Dermis lymphatic vessel endothelial cell (primary cell): Measurements from ENCODE around the gene C5orf34. TPM values are rescaled to one million over a fixed set of nuclear protein-coding genes. Genes with fewer than 3 reads are reported as not detected.

ENCODE experiments used
- total RNA-seq: library from RNA; depleted of rRNA; stranded (reverse); fragments of >200 nt; gene quantifications from 2 replicates; pipeline ENCODE4 v1.2.1, GENCODE V29; 2014

The C5orf34 gene, protein sequence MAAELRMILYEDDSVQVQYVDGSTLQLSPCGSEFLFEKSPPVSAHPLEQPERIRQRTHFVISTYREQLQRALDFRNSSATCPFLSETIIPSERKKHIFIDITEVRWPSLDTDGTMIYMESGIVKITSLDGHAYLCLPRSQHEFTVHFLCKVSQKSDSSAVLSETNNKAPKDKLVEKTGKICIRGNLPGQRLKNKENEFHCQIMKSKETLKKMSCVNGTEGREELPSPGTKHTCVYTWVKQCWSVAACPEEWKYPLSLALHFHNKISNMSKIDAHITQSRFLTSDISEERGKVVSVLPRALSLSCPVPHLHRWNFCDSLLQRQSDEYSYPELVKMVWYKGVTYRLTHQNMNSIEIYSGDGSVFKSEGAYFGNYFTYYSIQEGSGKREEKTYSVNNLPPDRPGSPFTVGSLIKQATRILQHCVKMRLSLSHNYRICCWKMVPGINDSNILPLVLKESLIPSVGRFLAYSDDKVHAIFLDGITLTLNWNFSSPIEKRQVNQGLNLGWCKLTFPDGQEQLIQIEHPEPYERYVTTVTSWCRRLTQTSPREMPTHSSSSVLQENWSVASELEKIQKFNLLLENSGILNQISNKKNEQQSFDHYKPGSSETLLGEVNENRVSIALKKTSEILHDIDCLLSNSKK
- 1.3 and 1.5 TPM in 2 replicates for total RNA-seq

DNA sequence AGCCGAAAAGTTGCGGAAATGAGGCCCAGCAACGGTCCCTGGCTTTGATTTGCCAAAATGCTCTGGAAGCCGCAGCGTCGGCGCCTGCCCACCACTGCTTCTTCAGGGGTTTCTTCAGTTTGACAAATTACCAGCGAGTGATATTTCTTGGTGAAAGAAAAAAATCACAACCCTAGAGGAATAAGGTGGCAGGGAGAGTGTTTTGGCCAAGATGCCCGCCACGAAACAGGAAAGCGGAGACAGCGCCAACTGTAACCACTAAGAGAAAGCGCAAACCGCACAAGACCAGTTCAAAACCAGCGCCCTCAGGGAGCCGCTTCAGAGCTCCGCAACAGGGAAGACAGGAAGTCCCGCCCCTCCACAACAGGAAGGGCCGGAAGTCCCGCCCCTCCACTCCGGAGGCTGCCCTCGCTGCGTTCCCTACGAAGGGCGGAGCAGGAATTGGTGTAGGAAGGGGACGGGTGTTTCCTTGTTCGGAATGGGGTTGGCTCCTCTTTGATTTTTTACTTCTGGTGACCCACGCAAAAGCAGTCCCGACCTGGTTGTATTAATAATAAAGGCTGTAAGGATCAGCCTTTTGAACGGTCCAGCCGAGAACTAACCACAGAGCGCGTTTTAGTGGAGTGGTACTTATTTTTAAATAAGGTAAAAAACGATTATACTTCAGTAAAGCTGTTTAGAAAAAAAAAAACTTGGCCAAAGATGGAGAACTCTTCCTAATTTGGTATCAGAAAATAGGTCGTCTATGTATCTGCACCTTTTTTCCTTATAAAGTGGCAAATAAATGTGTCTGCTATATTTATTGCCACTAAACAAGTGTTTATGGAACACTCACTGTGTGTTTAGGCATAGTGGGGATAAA, at the start of gene C5orf34:
C5orf34 (minus strand) TSS at position 333 of the 862 bp plus-strand sequence. CDS start 5,809 bp downstream, outside the sequence.

DNA sequence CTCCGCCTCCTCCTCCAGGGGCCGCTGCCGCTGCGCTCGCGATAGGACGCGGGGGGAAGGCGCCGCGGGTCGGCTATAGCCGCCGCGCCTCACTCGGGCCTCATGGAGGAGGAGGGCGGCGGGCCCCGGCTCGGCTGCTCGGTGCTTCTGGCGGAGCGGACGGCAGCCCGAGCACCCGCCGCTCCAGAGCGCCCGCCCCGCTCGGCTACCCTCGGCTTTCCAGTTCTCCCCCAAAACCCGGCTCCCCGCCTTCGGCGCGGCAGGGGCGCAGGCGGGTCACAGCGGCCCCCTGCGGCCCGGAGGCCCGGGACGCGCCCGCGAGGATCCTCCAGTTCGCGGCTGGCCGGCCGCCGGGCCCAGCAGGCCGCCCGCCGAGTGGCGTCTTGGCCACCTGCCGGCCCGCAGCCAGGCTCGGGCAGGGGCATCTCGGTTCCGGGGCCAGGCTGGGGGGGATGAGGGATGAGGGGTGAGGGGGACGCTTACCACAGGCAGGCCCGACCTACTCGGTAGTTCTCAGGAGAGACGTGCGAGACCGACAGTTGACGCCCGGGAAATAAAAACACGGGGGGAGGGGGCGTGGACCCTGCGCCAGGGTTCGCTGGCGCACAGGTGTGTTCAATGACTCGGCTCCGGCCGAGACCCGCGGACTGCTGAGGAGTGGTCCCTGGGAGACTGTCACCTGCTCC, 42.1 kb upstream of the C5orf34 start, which contains the start of gene PAIP1:
PAIP1 (minus strand) TSS at position 221 of the 686 bp plus-strand sequence. CDS start 231 bp downstream, outside the sequence.

DNA sequence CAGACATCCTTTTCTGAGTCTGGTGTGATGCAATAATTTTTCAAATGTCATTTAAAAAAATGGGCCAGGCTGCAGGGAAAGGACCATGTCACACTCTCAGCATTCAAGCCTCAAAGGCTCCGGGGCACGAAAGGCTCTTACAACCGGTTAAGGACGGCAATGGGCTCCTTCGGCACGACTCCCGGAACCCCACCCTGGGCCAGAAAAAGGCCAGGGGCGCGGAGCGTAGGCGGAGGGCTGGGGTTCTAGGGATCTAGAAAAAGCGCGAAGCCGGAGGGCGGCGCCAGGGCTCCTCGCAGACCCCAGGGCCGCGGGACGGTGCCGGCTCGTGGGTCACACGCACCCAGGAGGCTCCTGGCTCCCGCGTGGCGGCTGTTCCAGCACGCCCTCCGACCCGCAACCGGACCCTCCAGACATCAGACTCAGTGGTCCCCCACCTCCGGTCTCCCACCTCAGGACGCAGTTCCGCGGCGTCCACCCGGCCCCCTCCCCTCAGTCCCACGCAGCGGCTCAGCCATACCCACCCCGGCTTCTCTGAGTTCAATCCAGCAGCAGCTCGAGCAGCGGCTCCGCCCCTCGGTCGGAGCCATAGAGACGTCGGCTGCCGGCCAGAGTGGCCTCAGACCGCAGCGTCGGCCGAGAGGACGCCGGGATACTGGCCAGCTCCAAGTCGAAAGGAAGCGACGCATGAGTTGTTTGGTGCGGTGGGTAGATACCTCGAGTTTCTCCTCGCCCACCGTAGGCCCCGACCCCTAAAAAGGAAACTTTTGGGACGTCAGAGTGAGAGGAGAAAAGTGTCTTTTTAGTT, 31.4 kb downstream of the C5orf34 start, which contains the start of gene TMEM267:
TMEM267 (minus strand) TSS at position 568 of the 808 bp plus-strand sequence. CDS start 29,896 bp downstream, outside the sequence.

Other genes with a start within 250 kb of the C5orf34 start
- 30.9 and 31.2 TPM in 2 replicates for gene HMGCS1, start 201.7 kb downstream of the C5orf34 start, total RNA-seq
- 1.3 and 2.4 TPM in 2 replicates for gene CCL28, start 102.8 kb downstream of the C5orf34 start, total RNA-seq
- 6.2 and 10.2 TPM in 2 replicates for gene TMEM267, start 31.3 kb downstream of the C5orf34 start, total RNA-seq
- 79.9 and 93.7 TPM in 2 replicates for gene PAIP1, start 41.9 kb upstream of the C5orf34 start, total RNA-seq
- 80.8 and 89.1 TPM in 2 replicates for gene NNT, start 88.0 kb upstream of the C5orf34 start, total RNA-seq